A673 (cell line): ENCODE data around the gene LCE5A. TPM values are rescaled to one million over a fixed set of nuclear protein-coding genes. Genes with fewer than 3 reads are reported as not detected.
A peak's percentile ranks its signal among the peaks of the same experiment; 100 is the strongest.
"Not testable (repeated sequence)": the region's sequence is repeated elsewhere in the genome, so short reads cannot be mapped to it uniquely, and the experiment has no call there.

Source experiments
- BruUV-seq: library from RNA; stranded (reverse); fragments of 400-500 nt; replicated peaks from 2 replicates; lab custom pipeline; 2021; lab: Mats Ljungman, UMichigan
- CTCF ChIA-PET: fragments of 300-600 bp; sonication (Branson Sonifier 250); formaldehyde crosslinking; loops from one replicate; lab custom pipeline; 2022; ENCODE audit warnings: antibody characterized with exemption; lab: Charles Lee
- POLR2A ChIA-PET: fragments of 300-600 bp; sonication (Branson Sonifier 250); formaldehyde crosslinking; loops from one replicate; lab custom pipeline; 2022; ENCODE audit warnings: antibody characterized with exemption; ENCODE audit not compliant: low non-redundant PET; lab: Charles Lee
- DNase-seq: peaks from one replicate; pipeline ENCODE4 v3.0.0-alpha.2; 2015; ENCODE audit warnings: low spot score
- H3K27ac ChIP-seq: fragments of 200-600 bp; sonication (generic); 2 replicates; pipeline ENCODE4 v1.5.1; 2016; ENCODE audit warnings: mixed run types, low read depth, mild to moderate bottlenecking, mixed read lengths, antibody characterized with exemption, low read length; ENCODE audit not compliant: poor library complexity, severe bottlenecking
- H3K27me3 ChIP-seq: fragments of 200-600 bp; sonication (generic); replicated peaks from 2 replicates; pipeline ENCODE4 v1.6.1; 2017; ENCODE audit warnings: mixed run types, low read depth, mild to moderate bottlenecking, mixed read lengths, antibody characterized with exemption, low read length; ENCODE audit not compliant: insufficient read depth, poor library complexity
- H3K36me3 ChIP-seq: fragments of 200-600 bp; sonication (generic); 2 replicates; pipeline ENCODE4 v1.6.1; 2016; ENCODE audit warnings: mixed run types, mild to moderate bottlenecking, mixed read lengths, antibody characterized with exemption, low read length; ENCODE audit not compliant: insufficient read depth, poor library complexity, severe bottlenecking
- H3K4me1 ChIP-seq: fragments of 200-600 bp; sonication (generic); 2 replicates; pipeline ENCODE4 v1.6.1; 2017; ENCODE audit warnings: mixed run types, mild to moderate bottlenecking, mixed read lengths, antibody characterized with exemption, low read length; ENCODE audit not compliant: insufficient read depth, poor library complexity, severe bottlenecking
- H3K4me3 ChIP-seq: fragments of 200-600 bp; sonication (generic); 2 replicates; pipeline ENCODE4 v1.5.1; 2016; ENCODE audit warnings: low read depth, mixed run types, mild to moderate bottlenecking, mixed read lengths, low read length; ENCODE audit not compliant: poor library complexity, severe bottlenecking
- H3K9me3 ChIP-seq: fragments of 200-600 bp; sonication (generic); 2 replicates; pipeline ENCODE4 v1.6.1; 2016; ENCODE audit warnings: mixed run types, low read depth, mild to moderate bottlenecking, mixed read lengths, antibody characterized with exemption, low read length; ENCODE audit not compliant: poor library complexity, severe bottlenecking
- CTCF ChIP-seq: fragments of 300-800, 200-600 bp; sonication (generic); conservative IDR thresholded peaks from 2 replicates; pipeline ENCODE4 v1.5.1; 2017; ENCODE audit warnings: low read depth, mild to moderate bottlenecking, antibody characterized with exemption, low read length, moderate library complexity, mixed read lengths
- EZH2 ChIP-seq: fragments of 200-600 bp; sonication (generic); IDR thresholded peaks from 2 replicates; pipeline ENCODE4 v1.6.1; 2017; ENCODE audit warnings: borderline replicate concordance, low read depth, mild to moderate bottlenecking, mixed read lengths, antibody characterized with exemption, low read length; ENCODE audit not compliant: poor library complexity, severe bottlenecking
- intact Hi-C: fragments of 100-400 bp; cut with micrococcal nuclease; formaldehyde crosslinking; loops from one replicate; pipeline ENCODE4 v1.10.0; 2022; ENCODE audit not compliant: unreplicated experiment
- total RNA-seq: library from RNA; stranded (reverse); gene quantifications from 2 replicates; pipeline ENCODE4 v1.2.3, GENCODE V29; 2021

Gene LCE5A
- total RNA-seq, 1 experiment from 2014 or later = not detected

GRCh38 chr1:152491537-152491936 lies 19.1 kb upstream of the LCE5A start:
- CTCF ChIA-PET, H3K9me3 ChIP-seq, BruUV-seq, H3K27ac ChIP-seq, H3K27me3 ChIP-seq, H3K4me3 ChIP-seq, POLR2A ChIA-PET, H3K4me1 ChIP-seq, intact Hi-C loops, H3K36me3 ChIP-seq: not testable (repeated sequence)
- 0 out of 2 replicates have a peak, but pooled peaks have one; percentile 20 for TF ChIP-seq CTCF
- DNase-seq = peak; percentile 11

- TF ChIP-seq CTCF (peak; percentile 87), EZH2 (no peak)
- Histone ChIP-seq H3K4me3 (no peak overlapping the region), H3K36me3 (no peaks in the 10 kb centered on the region), H3K27me3 (no peaks in the 10 kb centered on the region), H3K9me3 (no peaks in the 10 kb centered on the region), H3K27ac (no peak overlapping the region), H3K4me1 (no peaks in the 10 kb centered on the region)
- POLR2A ChIA-PET = no interaction called here
- BruUV-seq = no TSS peak
- DNase-seq = peak; percentile 73
- CTCF ChIA-PET = interaction anchor here (0.6 kb wide), 1 partner anchor 366 kb away, joined by 3 read pairs; no protein-coding TSS in a partner anchor
- intact Hi-C loops = no loop called here
These were observed 15.4 kb upstream of the LCE5A start for GRCh38 chr1:152495066-152495675.

GRCh38 chr1:152497273-152497672 lies 13.3 kb upstream of the LCE5A start:
- Histone ChIP-seq H3K36me3 (no peaks in the 10 kb centered on the region), H3K4me1 (no peaks in the 10 kb centered on the region), H3K27me3 (no peaks in the 10 kb centered on the region), H3K9me3 (no peaks in the 10 kb centered on the region), H3K4me3 (no peak overlapping the region), H3K27ac (no peak overlapping the region)
- peak; percentile 37 for DNase-seq
- POLR2A ChIA-PET = no interaction called here
- CTCF ChIA-PET = no interaction called here
- peak; percentile 49 for TF ChIP-seq CTCF
- TF ChIP-seq EZH2 = no peak
- intact Hi-C loops = loop anchor here (2.0 kb wide), 1 partner anchor 36 kb away; no protein-coding TSS in a partner anchor
- no TSS peak for BruUV-seq
